NCI-H1092 treated with DMSO at 0.1 percent for 48 hours (cell line): ENCODE measurements around the gene RAB35.

Experiments
- DNase-seq: peaks from one replicate; lab custom pipeline; 2025; lab: John Stamatoyannopoulos, UW

RAB35 gene

DNA sequence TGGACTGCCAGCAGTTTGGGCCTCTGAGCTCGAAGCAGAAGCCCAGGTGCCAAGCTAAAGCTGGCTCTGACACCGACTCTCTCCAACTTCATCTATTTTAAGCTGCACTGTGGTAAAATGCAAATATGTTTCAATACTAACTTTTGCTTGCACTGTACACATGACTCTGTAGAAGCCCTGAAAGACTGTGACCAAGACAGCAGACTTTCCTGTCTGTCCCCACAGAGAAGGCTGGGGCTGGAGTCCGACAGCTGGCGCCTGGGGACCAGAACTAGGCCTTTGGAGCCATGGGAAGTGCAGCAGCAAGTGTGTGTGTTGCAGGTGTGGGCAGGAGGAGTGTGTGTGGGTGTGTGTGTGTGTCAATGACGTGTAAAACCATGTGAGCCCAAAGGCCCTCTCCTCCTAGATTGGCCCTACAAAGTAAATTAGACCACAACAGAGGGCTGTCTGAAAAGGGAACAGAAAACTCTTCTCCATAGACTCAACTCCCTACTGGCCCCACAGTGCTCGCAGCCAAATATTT lies 16.4 kb upstream of the RAB35 start:
- DNase-seq = no peak

DNA sequence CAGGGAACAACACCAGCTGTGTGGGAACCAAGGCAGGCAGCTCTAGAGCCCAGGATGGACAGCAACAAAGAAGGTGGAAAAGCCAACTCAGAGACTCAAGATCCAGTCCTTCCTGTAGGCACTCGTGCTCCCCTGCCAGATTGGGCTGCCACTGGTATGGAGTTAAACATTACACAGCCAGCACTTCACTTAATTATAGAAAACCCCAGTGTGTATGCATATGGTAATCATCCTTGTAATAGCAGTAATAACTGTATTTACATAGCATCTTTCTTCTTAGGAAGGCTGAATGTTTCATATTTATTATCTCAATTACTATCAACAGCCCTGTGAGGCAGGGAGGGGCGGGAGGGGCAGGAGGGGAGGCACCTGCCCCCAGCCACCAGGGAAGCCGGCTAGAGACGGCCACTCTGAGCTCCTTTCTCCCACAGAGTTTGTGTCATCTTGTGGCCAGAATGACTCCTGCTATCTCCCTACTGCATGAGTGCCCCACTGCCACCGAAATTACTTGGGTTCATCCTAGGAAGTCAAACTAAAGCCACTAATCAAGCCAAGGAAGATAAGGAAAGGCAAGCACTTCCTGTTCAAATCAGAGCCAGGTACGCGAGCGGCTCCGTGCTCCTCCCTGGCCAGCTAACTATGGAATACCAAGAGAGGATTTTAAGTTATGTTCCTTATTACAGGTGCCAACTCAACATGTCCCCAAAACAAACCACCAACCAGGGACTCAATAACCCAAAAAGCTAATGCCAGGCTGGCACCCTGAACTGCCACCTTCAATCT lies 15.7 kb upstream of the RAB35 start:
- DNase-seq = no peak

DNA sequence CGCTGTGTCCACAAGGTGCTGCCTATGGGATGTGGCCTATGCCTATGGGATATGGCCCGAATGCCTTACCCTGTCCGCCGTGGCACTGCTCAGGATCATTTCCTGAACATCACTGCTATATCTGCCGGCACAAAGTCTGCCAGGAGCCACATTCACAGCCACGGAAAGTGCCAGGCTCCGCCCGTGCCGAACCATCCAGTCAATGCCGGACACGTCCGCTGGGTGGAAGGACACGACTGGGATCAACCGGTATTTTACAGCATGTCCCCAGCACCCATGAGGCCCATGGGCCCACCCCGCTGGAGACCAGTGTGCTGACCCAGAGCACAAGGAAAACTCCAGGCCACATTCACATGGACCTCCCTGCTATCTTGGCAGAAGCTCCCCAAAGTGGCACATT lies 14.6 kb upstream of the RAB35 start:
- no peak for DNase-seq

DNA sequence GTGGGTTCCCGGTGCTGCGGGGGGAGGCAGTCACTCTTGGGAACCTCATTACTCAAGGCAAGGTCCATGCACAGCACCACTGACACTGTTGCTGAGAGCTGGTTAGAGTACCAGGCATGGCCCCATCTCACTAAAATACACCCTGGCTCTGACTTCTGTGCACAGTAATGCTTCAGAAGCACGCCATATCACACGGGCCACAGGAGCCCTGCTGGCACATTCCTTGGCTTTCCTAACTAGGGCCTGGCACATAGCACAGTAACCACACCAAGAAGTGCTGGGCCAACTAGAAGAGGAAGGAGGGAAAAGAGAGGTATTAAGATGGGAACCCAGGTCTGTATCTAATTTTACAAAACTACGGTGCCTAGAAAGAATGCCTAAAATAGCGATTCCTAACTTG lies 13.5 kb upstream of the RAB35 start:
- DNase-seq = no peak

DNA sequence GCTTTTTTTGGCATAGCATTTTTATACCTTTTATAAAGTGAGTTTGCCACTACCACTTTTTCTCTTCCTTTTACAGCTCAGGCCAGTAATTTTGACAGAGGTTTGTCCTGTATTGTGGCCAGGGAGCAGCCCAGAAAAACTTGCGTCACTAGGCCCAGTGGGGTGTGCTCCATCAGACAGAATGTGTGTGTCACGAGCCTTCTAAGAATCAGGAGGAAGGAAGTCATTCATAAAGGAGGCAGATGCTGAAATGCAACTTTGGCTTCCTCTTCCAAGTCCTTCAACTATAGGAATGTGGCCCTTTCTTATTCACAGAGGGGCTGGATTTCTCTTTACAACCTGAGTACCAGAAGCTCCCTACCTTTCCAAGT lies 10.1 kb upstream of the RAB35 start:
- DNase-seq = no peak

DNA sequence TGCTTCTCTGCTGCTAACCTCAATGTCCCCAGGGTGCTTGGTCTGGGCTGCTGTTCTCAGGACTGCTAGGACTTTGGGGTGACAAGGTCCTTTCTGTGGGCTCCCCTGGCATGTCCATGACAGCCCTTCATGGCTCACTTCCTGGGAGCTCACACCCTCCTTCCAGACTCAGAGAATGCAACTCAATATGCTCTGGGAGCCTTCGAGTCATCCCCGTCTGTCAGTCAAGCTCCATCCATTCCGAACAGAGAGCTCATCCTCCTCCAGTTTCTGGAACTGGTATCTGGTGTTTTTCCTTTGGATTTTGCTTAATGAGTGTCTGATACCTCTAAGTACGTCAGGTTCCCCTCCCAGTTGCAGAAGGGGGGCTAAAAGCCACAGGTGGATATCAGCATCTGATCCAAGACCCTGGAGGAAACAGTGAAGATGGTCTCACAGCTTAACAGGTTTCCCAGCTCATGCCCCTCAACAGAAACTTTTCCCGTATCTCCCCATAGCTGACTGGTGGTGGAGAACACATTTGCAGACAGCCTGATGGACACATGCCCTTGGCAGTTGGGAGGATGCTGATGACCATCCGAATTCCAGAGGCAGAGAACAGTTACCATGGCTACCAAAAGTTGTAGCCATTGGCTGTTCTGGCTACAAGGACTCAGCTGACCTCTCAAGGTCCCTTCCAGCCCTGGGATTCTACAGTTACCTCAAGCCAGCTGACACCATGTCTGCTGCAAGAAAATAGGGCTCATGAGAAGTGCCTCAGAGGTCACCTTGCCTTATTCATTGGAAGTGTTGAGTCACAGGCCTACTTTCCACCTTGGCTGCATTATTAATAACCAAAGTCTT lies 9.5 kb upstream of the RAB35 start:
- no peak for DNase-seq

DNA sequence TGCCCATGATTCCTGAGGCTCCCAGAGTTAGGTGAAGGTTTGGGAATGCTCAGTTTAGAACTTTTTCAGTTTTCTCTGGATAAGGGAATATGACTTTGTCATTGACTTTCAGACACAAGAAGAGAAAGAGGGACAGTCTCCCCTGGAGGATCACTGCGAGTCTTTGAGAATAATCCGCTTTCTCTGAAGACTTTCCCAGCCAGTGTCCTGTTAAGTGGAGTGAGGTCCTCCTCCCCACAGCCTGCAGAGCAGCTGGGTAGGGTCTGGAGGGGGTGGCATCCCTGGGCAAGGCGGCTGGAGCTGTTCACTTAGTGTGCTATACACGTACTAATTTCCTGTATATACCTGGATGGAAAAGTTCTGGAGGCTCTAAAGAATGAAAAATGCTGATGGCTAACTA lies 8.5 kb upstream of the RAB35 start:
- DNase-seq = no peak

DNA sequence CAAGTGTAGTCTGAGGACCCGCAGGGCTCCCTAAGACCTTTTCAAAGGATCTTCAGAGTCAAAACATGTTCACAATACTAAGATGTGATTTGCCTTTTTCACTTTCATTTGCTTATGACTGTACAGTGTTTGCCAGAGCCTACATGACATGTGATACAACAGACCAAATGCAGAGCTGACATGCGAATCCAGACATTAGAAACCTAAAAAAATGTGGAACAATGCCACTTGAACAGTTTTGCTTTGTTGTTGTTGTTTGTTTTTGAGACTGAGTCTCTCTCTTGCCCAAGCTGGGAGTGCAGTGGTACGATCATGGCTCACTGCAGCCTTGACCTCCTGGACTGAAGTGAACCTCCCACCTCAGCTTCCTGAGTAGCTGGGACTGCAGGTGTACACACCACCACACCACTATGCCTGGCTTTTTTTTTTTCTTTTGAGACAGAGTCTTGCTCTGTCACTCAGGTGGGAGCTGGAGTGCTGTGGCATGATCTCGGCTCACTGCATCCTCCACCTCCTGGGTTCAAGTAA lies 5.3 kb upstream of the RAB35 start:
- no peak for DNase-seq

DNA sequence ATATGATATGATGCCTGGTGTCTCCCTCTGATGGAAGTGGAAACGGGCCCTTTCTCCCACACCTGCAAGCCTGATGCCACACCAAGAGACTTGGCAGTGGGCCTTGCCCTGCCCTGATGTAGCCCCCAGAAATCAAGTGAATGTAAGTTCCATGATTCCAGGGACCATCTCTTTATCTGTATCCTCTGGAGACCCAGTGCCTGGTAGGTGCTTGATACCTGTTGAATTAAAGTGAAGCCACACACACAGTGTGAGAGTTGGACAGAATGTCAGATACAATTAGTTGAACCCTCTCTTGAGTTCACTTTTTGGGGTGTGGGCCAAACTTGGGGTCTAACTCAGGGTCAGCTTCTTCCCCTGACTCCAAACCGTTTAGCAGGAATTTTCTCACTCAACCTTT lies 4.8 kb upstream of the RAB35 start:
- DNase-seq = no peak

DNA sequence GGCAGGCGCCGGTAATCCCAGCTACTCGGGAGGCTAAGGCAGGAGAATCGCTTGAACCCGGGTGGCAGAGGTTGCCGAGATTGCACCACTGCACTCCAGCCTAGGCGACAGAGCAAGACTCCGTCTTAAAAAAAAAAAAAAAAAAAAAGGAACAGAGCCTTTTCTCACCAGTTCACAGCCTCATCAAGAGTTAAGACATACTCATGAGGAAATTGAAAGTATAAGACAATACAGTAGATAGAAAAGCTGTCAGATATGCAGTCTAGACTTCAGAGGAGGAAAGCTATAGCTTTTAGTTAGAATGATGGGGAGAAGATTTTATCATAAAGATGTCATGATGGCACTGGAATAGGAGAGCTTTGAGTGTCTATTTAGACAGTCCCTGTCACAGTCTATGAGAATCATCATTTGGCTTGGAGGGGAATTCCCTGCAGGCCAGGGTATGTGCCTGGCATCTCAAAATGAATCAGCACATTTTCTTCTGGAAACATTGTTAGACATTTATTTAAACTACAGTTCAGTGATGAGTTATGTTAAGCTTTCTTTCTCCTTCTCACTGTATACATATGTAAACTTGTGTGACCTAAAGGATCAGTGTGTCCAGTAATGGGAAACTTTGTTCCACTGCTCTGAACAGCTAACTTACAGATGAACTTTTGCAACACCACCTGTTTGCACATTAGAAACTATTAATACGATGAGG lies 2.9 kb upstream of the RAB35 start:
- no peak for DNase-seq

DNA sequence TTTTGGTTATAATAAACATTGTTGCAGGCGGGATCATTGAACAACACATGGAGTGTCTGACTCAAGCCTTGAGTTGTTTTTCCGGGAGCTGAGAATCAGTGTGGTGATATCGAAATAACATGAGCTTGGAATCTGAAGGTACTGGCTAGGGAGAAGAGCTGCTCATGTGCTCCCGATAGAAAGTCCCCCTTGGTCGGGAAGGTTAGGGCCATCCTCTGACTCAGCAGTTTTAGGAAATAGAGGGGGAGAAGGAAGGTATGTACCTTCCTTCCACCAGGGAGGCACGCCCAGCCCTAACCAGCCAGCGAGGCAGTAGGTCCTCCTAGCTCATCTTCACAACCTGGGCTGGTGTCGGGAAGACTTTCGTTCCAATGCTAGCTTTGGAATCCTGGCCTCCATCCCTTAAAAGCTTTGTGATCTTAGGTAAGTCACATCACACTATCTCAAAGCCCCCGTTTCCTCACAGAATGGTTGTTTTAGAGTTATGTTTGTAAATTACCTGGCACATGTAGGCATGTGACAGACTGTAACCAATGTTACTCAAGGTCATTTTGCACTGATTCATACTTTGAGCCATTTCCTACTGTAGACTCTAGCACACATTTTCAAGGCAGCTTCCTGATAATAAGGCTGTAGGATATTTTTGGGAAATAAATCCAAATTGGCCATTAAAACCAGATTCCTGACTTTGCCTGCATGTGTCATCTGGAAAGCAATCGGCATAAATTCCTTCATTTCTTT lies 1.9 kb upstream of the RAB35 start:
- DNase-seq = no peak

DNA sequence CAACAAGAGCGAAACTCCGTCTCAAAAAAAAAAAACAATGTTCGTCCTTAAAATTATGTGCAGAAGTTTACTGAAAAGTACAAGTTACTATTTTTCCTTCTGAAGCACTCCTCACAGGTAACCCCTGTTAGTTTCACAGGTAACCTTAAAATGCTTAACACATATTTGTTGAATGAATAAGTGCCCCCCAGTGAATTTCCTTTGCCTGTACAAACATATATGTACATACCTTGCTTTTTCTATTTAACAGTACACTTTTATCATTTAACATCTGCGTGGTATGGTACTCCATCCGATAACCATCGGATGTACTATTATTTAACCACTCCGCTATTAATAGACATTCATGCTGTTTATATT lies 1.4 kb upstream of the RAB35 start:
- no peak for DNase-seq

DNA sequence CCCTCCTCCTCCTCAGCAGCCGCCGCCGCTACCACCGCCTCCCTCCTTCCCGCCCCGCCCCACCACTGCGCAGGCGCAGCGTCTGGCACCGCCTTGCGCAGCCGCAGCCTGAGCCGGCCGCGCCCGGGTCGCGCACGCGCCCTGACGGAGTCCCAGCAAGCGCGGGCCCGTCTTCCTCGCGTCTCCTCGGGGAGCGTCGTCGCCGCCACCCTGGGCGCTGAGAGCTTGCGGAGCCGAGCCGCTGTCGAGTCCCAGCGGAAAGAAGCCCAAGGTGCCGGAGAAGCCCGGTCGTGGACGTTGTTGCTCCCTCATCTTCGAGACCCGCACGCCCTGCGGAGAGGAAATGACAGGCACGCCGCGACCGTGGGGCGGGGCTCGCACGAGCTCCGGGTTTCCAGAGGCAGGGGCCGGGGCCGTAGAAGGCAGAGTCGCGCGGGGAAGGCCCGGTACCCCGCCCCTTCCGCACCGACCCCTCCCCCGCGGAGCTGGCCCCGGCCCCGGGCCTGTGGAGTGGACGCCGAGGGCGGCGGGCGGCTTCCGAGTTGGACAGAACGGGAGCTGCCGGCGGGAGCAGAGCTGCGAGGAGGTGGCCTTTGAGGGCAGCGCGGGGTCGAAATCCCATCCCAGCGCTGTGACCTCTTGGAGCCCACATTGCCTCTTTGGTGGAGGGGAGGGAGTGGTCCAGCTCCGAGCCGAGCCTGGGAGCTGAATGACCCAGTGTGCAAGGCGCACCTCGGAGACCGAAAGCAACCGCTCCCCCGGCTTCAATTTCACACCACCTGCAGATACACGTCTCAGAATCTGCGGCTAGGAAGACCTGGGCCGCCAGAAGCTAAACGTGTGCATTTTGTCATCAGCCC lies 469 bp upstream of the RAB35 start:
- DNase-seq = peak; percentile 85

DNA sequence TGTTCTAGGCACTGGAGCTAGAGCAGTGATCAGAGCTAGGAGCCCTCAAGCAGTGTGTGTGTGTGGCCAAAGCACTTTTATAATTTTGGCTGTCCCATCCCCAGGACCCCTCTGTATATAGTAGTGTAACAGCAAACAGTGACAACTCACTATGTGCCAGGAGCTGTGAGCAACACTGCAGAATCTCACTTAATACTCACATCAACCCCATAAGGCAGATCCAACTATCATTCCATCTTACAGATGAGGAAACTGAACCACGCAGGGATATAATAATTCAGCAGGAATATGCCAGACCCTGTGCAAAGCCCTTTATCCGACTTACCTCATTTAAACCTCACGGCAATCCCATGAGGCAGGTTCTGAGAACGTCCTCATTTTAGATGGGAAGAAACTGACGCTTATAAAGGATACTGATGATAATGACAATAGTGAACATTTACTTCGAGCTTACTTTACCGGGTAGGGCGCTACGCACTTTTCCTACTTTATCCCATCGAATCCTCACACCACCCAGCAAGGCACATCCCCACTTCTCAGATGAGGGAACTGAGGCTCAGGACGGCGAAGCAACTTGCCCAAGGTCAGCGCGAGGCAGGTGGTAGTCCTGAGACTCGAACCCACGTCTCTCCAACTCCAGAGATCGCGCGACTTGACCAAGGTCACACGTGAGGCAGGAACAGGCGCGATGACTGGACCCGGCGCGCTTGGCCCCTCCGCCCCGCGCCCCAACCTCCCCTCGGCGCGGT lies 687 bp downstream of the RAB35 start:
- no peak for DNase-seq

DNA sequence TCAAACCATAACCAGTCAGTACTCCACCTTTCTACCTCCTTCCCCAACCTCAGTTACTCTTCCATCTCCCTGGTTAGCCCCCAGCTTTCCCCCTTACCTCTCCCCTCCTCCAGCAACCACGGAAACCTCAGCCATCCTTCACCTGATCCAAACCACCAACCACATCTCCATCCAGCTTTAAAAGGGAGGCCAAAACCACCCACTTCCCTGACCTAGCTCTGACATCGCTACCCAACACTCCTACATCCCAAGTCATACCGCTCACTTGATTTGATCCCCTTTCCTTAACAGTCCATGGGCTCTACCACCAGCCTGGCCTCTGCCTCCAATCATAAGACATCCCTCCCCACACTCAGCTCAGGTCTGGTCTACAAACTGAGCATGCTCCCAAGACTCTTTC lies 1.5 kb downstream of the RAB35 start:
- DNase-seq = no peak

DNA sequence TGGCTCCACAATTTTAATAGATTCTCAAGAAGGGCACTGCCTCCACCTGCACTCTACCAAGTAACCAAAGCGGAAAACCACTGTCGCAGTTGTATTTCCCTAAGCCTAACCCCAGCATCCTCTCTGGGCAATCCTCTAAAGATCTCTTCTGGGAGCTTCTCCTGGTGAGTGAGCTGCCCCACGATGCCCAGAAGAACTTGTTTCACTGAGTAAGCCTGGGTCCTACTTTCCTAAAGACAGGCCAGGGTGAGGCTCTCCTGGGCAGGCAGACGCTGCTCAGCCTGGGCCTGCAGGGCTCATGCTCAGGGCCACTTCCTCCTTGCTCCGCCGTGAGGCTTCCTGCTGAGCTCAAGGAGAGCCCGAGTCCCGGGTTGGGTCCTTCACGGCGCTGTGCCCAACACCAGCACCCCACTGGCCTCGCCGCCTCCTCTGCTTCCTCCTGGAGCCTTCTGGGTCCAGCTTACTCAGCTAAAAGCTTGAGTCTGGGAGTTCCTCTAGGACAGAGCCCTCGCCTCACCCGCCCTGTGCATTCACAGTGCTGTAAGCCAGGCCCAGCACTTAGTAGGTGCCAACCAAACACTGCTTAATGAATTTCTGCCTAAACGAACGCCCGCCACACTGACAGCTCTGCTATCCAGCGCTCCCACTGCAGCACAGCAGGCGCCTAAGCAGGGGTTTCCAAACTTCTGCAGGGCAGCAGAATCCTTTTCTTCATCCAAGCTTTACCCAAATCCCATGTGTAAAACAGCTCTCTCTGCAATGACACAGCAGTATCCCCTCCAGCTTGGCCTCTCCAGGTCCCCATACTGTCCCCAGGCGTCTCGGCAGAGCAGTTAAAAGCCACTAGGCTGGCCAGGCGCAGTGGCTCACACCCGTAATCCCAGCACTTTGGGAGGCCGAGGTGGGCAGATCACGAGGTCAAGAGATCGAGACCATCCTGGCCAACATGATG lies 5.7 kb downstream of the RAB35 start:
- no peak for DNase-seq

DNA sequence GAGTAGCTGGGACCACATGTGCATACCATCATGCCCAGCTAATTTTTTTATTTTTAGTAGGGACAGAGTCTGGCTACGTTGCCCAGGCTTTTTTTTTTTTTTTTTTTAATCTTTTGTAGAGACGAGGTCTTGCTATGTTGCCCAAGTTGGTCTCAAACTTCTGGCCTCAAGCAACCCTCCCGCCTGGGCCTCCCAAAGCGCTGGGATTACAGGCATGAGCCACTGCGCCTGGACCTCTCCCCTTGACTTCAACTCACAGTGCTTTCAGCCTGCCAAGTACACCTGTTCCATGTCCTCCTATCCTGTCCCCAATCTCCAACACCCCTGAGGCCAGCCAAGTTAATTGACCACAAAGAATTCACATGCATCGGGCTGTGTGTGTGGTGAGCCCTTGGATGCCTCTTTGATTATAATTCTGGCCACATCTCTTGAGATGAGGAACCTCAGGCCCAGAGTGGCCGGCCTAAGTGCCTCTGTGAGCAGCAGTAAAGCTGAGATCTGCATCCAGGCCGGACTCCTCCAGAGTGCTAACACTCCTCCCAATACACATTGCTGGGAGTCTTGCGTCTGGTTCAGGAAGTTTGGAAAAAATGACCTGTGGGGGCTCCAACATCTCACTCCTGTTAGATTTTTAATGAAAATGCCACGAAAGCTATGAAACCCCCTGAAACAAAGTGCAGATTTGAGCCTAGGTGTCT lies 6.8 kb downstream of the RAB35 start:
- no peak for DNase-seq

DNA sequence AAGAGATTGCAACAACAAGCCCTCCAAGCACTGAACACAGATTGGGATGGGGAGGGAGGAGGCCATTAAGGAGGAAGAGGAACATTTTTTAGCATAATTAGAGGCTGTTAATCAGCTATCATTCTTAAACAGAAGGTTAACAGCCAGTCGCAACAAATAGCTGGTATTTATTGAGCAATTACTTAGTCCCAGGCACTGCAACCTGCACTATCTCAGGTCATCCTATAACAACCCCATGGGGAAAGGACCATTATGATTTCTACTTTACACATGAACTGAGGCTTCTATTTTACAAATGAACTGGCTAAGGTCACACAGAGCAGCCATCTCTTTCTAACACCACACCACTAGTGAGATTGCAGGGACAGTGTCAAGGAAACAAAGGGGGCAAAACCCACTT lies 10.4 kb downstream of the RAB35 start:
- DNase-seq = no peak
